HG02571 (cell line): ENCODE results near the gene DDX42.
A peak's percentile ranks its signal among the peaks of the same experiment; 100 is the strongest.
"Not testable (repeated sequence)": the region's sequence is repeated elsewhere in the genome, so short reads cannot be mapped to it uniquely, and the experiment has no call there.

Source experiments
- ATAC-seq: cut with Tn5 transposase; IDR thresholded peaks from one replicate; pipeline ENCODE4 v1.9.1; 2021; ENCODE audit warnings: mild to moderate bottlenecking, moderate library complexity; ENCODE audit not compliant: unreplicated experiment

DDX42 gene

DNA sequence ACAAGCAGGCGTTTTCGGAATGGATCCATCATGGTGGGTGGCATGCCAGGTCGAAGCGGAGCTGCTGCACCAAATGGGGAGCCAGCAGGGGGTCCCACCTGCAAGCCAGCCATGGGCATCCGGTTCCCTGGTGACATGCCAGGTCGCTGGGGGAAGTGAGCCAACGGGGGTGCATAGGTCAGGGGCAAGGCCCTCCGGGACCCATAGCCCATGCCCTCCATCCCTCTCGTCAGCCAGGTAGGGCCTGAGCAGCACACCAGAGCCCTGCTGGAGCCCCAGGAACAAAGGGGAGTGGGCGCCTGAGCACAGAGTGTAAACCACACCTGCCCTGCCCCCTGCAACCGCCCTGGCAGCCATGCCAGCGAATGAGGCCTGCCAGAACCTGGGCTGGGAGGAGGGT lies 63.5 kb downstream of the DDX42 start:
- no peak for ATAC-seq

DNA sequence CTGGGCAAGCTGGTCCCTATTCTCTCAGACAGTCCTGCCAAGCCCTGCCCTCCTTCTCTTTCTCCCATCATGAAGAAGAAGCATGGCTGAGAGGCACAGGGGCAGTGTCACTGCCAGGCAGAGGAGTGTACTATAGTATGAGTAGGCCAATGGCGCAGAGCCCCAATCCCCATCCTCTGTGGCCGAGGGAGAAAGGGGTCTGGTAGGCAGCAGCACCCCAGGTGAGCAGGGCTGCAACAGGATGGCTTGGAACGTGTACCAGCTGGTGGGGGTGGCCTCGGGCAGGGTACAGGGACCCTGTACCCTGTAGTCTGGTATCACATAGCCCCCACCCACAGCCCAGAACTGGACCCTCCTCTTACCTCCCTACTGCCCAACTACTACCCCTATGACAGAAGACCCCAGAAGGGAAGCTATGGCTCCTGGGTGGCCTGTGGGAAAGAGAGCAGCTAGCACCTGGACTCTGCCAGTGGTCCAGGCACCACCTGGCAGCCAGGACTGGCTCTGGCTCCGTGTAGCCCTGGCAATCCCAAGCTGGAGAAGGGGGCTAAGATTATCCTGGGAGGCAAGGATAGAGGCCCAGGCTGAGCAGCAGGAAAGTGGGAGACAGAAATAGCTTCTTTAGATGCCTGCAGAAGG lies 64.1 kb downstream of the DDX42 start:
- ATAC-seq: no peak

DNA sequence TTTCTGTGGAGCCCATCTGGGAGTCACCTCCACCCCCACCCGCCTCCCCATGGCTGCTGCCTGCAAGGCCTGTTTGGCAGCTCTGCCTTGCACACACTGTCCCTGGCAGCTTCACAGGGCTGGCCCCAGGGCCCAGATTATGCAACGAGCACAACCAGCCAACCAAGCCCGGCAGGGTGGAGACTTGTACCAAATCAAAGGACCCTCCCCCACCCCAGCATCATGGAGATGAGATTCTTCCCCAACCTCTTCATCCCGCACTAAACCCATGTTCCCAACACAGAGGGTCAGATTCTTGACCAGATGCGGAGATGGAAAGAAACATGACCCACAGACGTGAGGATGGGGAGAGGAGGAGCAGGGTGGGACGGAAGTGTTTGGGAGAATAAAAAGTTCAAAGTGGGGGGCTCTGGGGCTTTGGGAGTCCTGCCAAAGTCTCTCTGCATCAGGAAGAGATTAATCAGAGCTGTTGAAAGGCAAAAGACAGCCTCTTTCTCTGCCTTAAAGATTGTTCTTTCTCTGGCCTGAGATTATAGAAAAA lies 64.7 kb downstream of the DDX42 start:
- ATAC-seq: no peak

DNA sequence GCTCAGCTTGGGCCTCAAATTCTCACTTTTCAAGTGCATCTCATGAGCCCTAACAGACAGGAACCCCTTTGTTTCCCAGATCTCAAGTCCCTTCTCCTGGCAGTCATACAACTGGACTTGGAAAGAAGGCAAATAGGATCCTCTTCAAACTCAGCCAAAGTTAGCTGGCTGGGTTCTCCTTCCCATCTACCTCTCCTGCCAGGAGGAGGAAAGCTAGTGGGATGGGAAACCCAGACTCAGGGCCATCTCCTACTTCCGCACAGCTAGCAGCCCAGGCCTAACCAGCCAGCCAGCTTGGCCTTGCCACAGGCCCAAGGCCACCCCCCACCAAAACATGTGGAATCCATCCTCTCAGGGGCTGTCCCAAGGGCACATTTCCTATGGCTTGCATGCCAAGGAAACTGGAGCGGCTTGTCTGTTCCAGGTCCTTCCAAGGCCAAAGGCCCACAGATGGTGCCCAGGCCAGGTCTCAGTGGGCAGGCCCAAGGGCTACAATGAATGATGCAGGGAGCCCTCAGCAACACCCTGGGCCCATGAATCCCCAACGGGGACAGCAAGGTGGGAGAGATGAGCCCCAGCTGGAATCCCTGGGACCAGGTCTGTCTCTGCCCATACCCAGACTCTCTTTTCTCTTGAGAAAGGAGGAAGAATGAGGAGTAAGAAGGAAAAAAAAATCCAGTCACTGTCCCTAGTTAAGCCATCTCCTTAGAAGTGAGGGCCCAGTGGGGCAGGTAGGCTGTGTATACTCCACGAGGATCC lies 66.8 kb downstream of the DDX42 start:
- ATAC-seq: no peak

DNA sequence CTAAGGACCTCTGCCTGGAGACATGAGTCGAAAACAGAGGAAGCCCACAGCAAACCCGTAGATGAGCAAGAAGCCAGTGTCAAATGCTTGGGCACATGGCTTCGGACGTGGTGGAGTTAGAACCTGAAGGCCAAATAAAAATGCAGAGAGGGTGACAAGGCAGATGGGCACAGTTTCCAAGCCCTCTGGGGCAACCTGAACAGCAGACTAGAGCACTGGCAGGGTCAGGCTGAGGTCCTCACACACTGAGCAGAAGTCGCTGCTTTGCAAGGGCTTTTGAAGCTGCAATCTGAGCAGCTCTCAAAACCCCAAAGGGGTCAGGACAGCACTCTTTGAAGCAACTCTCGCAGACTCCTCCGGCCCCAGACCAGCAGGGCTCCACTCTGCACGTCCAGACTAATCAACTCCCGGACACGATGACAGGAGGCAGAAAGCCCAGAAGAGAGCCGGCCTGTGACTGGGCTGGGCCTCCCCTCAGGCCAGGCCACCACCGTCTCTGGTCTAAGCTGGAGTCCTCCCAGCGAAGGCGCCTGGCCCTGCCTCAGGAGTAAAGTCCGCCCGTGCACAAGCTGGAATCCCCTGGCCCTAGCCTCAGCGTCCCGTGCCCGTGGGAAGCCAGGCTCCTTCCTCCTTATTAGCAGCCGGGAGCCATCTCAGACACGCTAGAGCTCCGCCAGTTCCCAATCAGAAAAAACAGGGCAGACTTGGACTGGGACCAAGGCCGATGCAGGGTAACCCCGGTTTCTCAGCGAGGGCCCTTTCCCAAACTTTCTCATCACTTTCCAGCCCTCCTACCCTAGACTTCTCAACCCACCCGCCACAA lies 67.6 kb downstream of the DDX42 start:
- ATAC-seq: no peak

DNA sequence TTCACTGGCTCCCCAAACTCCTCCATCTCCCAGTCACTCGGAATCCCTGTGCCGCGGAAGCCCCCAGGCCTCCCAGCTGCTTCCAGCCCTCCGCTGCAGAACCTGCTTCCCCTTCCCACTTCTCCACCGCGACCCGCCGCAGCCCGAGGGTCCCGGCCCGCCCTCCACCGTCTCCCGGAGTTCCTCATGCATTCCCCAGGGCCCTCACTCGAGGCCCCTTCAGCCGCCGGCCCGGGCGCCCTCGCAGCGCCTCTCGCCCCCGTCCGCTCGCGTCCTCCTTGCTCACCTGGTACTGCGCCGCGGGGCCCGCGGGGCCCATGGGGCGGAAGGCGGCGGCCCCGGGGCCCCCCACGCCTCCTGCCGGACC lies 68.2 kb downstream of the DDX42 start:
- ATAC-seq: peak; percentile 18

DNA sequence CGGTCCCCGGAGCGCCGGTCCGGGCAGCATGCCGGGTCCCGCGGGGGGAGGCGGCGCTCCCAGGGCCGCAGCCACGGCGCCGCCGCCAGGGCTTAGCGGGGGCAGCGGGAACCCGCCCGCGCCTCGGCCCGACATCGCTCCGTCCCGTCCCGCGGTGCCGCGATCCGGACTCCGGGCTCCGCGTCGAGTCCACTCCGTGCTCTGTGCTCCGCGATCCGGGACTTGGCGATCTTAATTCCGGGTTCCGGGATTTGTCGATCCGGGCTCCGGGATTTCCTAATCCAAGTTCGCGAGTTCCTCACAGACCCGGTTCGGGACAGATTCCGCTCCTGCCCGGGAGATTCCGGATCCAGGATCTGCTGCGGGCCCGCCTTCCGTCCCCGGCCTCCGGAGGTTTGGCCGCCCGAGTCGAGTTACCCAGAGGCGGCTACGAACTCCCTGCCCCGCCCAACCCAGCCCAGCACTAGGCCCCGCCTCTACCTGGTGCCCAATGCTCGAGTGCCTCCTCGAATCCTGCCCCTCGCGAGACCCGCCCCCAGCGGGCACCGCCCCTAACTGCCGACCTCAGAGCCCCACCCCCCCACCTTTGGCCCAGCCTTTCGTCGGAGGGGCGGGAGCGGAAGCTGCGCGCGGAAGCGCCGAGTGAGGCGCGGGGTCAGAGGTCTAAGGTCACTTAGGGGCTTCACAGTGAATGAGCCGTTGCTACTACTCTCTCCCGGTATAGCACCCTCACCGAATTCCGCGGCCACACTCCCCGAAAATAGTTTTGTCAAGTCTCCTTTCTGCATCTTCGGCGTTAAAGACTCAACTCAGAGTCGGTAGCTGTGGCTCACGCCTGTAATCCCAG lies 68.8 kb downstream of the DDX42 start, which contains the start of gene SMARCD2:
TSS of gene SMARCD2 (minus strand) at position 146 of the 847 bp plus-strand sequence. CDS start at position 135, 11 bp downstream.
- ATAC-seq: peak; percentile 77

DNA sequence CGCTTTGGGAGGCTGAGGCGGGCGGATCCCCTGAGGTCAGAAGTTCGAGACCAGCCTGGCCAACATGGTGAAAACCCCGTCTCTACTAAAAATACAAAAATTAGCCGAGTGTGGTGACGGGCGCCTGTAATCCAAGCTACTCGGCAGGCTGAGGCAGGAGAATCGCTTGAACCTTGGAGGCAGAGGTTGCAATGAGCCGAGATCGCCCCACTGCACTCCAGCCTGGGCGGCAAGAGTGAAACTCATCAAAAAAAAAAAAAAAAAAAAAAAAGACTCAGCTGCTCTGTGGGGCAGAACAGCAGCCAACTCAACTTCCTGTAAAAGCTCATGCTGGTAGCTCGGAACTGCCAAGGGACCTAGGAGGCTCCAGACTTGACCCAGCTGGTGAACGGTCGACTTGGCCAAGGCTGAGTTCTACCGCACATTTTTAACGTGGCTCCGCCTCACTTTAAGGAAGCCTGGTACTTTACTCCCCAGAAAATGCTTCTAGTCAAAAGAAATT lies 69.5 kb downstream of the DDX42 start:
- ATAC-seq: not testable (repeated sequence)

DNA sequence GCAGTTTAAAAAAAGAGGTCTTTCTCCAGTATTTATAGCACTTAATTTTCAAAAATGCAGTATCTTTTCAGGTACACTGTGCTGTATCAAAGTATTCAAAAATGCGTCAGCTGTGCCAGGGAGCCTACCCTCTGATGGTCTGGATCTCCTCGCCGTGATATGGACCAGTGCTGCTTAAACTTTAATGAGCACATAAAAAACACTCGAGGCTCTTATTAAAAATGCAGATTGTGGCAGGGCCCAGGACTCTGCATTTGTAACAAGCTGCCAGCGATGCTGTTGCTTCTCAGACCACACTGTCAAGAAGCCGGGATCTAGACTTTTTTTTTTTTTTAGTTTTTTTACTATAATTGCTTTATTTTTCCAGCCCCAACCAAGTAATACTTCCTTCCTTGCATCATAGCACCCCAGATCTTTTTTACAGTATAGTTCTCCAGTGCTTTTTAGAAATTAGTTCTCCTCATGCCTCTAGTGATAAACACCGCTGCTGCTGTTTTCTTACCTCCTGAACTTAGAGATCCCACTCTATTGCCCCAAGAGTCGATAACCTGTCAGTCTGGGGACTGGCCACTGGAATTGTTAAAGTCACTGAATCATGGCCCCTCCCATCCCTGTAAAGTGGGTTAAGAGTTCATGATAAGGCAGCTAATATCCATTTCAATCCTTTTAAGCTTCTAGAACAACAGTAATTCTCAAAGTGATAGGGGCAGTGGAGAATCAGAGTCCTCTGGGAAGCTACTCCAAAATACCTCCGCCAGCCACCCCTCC lies 70.1 kb downstream of the DDX42 start:
- ATAC-seq: no peak

DNA sequence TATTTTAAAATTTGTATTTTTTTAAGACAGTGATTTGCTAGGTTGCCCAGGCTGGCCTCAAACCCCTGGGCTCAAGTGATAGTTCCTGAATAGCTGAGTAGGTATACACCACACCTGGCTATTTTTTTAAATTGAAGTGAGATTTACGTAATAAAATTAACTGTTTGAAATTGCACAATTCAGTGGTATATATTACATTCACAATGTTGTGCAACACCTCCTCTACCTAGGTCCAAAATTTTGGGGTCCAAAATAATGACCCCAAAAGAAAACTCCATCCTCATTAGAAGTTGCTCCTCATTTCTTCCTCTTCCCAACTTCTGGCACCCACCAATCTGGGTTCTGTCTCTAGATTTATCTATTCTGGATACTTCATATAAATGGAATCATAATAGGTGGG lies 71.5 kb downstream of the DDX42 start:
- no peak for ATAC-seq

DNA sequence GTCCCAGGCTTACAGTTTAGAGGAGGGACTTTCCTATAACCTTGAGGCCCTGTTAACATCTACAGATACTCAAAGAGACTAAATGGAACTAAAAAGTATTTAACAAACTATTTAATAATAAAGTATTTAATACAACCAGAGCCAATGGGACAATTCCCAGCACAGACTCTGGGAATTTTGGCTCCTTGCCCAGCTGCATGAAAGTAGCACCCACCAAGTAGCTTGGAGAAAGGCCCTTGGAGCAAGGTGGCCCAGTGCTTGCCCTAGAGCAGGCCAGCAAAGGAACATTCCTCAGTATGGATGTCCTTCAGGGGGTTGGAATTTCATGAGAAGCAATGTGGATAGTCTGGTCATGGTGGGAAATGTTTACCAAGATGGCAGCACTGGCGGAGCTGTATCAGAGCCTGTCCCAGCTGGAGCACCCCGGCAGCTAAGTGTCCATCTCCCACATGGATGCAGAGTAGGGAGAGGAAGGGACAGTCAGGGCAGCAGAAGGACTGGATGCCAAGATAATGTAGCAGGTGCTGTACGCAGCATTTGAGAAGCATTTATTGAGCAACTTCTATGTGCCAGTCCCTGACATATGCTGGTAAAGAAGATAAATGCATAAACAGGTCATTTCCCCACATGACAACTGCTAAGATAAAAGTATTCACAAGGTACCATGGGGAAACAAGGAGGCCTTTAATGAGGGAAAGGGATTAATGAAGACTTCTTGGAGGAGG lies 73.7 kb downstream of the DDX42 start:
- ATAC-seq: no peak

DNA sequence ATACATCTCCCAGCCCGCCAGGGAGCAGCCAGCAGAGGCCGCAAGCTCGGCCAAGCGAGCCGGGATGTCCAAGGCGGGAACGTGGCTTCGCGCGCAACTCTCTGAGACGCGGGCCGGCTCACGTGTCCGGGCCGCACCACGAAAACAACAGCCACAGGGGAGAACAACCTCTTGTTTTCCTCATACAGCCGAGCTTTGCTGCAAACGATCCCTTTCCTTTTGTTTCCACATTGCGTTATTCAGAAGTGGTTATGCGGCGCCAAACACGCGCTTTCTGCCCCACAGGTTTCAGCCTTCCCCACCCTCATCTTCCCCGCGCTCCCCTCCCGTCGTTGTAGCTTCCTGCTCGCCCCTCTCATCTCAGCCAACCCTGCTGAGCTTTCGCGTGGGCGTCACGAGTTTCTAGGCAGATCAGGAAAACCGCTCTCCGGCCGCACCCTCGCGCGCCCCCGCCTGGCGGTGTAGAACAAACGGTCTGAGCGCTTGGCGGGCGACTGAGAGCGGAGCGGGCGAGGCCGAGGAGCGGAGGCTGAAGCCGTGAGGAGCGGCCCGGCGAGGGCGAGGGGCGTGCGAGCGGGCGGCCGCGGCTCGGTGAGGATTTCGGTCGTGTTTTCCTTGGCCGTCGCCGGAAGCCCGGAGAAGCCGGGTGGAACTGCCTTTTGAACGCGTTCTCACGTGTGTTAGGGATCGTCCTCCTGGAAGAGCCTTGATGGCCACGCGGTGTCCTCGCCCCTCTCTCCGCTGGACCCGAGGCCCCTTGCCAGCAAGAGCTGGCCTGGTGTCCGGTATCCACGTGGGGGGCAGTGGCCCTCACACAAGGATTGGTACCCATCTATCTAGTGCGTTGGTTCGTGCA lies 75.1 kb downstream of the DDX42 start:
- peak; percentile 71 for ATAC-seq

DNA sequence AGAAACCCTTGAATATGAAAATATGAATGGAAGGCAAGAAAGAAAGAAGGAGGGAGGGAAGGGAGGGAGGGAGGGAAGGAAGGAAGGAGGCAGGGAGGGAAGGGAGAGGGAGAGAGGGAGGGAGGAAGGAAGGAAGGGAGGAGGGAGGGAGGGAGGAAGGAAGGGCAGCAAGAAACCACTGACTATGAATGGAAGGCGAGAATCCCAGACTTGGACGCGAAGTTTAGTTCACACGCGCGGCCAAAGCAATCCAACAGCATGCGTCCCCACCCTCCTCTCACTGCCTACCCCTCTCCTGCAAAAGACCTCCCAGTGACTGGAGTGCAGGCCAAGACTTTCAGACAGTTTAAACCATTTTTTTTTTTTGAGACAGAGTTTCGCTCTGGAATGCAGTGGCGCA lies 76.4 kb downstream of the DDX42 start:
- no peak for ATAC-seq

DNA sequence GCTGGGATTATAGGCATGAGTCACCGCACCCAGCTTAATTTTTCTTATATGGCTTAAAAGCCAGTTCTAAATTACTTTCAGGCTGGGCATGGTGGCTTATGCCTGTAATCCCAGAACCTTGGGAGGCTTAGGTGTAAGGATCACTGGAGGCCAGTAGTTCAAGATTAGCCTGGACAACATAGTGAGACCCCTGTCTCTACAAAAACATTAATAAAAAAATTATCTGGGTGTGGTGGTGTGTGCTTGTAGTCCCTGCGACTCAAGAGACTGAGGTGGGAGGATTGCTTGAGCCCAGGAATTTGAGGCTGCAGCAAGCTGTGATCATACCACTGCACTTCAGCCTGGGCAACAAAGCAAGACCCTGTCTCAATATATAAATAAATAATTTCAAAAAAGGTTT lies 79.3 kb downstream of the DDX42 start:
- ATAC-seq: no peak

DNA sequence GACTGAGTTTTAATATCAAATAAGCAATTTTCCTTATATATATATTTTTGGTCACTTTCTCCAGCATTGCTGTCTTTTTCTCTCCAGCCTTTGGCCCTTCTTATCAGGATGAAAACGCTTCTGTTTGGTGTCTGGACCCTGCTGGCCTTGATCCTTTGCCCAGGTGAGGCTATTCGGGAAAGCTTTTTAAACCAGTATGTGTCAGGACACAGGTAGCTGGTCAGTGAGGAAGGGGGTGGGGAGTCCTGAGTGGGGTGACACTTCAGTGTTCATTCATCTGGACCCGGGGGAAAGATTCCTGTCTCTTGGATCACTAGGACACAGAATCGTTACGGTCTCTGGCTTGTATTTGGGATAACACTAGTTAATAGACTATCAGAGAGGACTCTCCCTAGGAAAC lies 80.7 kb downstream of the DDX42 start:
- no peak for ATAC-seq

DNA sequence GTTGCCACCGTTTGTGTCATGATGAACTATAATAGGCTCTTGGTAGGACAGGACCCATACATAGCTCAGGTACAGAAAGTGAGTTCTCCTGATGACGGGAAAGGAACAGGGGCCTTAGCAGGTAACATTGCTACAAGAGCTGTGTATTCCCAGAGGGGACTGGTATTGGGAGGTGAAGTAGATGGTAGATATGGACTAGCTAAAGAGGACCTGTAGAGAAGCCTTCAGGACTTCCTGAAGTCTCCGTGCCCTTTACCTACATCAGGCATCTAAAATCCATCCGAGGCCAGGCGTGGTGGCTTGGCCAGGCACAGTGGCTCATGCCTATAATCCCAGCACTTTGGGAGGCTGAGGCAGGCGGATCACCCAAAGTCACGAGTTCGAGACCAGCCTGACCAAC lies 81.2 kb downstream of the DDX42 start:
- ATAC-seq: no peak

DNA sequence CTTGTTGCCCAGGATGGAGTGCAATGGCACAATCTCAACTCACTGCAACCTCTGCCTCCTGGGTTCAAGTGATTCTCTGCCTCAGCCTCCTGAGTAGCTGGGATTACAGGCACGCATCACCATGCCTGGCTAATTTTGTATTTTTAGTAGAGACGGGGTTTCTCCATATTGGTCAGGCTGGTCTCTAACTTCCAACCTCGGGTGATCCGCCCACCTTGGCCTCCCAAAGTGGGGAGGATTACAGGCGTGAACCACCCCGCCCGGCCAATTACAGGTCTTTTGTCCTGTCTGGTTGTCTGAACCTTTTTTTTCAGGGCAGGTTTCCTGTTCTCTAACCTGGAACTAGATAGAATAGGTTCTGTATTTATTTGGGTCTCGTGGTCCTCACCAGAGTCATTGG lies 82.5 kb downstream of the DDX42 start:
- ATAC-seq: not testable (repeated sequence)

DNA sequence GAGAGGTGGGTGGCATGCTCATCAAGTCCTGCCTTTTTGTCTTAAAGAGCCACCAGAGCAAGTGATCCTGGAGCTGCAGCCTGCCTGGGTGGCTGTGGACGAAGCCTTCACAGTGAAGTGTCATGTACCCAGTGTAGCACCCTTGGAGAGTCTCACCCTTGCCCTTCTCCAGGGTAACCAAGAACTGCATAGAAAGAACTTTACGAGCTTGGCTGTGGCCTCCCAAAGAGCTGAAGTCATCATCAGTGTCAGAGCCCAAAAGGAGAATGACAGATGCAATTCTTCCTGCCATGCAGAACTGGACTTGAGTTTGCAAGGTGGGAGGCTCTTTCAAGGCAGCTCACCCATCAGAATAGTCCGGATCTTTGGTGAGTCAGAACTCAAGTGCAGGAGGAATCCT lies 85.3 kb downstream of the DDX42 start:
- no peak for ATAC-seq
